Lung (tissue), 12 donors: ENCODE data around the gene MED13L. TPM values are rescaled to one million over a fixed set of nuclear protein-coding genes. Genes with fewer than 3 reads are reported as not detected.

Experiments used
- ATAC-seq: fragments of 200-7000 bp; cut with Tn5 transposase; one replicate; pipeline ENCODE4 v1.9.1; 2020; ENCODE audit warnings: moderate number of reproducible peaks; ENCODE audit not compliant: insufficient read depth, low FRiP score
- DNase-seq, 3 donors: peaks; one replicate each; pipeline ENCODE4 v3.0.0-alpha.2; 2013 to 2017
- H3K27ac ChIP-seq, 2 donors: one replicate each; pipeline ENCODE4 v1.5.1; 2013; ENCODE audit warnings: mild to moderate bottlenecking in 2 of 2, moderate library complexity in 2 of 2, control low read depth in 1 of 2, inconsistent platforms in 1 of 2, low read depth in 1 of 2, low read length in 1 of 2
- H3K27me3 ChIP-seq, 3 donors: one replicate each; pipeline ENCODE4 v1.5.1; 2013; ENCODE audit warnings: low read length in 2 of 3; ENCODE audit not compliant: control insufficient read depth in 3 of 3, insufficient read depth in 3 of 3
- H3K36me3 ChIP-seq, 4 donors: one replicate each; pipeline ENCODE4 v1.5.1; 2013; ENCODE audit warnings: low read length in 4 of 4, mild to moderate bottlenecking in 1 of 4, moderate library complexity in 1 of 4; ENCODE audit not compliant: control insufficient read depth in 4 of 4, insufficient read depth in 4 of 4
- H3K4me1 ChIP-seq, 5 donors: one replicate each; pipeline ENCODE4 v1.5.1; 2013; ENCODE audit warnings: low read length in 5 of 5, mild to moderate bottlenecking in 2 of 5, moderate library complexity in 1 of 5; ENCODE audit not compliant: control insufficient read depth in 5 of 5, insufficient read depth in 5 of 5
- H3K4me3 ChIP-seq: one replicate; pipeline ENCODE4 v1.5.1; 2013; ENCODE audit warnings: mild to moderate bottlenecking, control low read depth, moderate library complexity
- H3K9ac ChIP-seq, 2 donors: one replicate each; pipeline ENCODE4 v1.5.1; 2013; ENCODE audit warnings: low read length in 2 of 2, control low read depth in 1 of 2; ENCODE audit not compliant: insufficient read depth in 1 of 2
- H3K9me3 ChIP-seq, 4 donors: one replicate each; pipeline ENCODE4 v1.5.1; 2013; ENCODE audit warnings: low read length in 3 of 4, mild to moderate bottlenecking in 1 of 4, moderate library complexity in 1 of 4; ENCODE audit not compliant: control insufficient read depth in 4 of 4, insufficient read depth in 3 of 4
- WGBS, 2 donors: extraction: QIAGEN DNeasy Blood & Tissue Kit; methylation state at CpG; one replicate each; pipeline ENCODE4 v1.1.7; 2013; 5-methylcytosine and 5-hydroxymethylcytosine counted together
- polyA plus RNA-seq, 2 donors: library from polyadenylated mRNA; stranded (reverse); fragments of 200-250 nt; gene quantifications; one replicate each; pipeline ENCODE4 v1.2.1, GENCODE V29; 2013
- total RNA-seq, 2 donors: library from RNA; depleted of rRNA in 1 of 2; stranded (reverse); fragments of >200 nt in 1 of 2; gene quantifications; one replicate each; pipeline ENCODE4 v1.2.1, GENCODE V29; 2014 to 2021
- TF ChIP-seq, protein P1 (sequence below): IDR thresholded peaks from 2 replicates; pipeline ENCODE4 v1.5.1; 2012; ENCODE audit warnings: mild to moderate bottlenecking; ENCODE audit errors: control extremely low read depth, extremely low read depth
- donor health status: control.
- donor health status: control.
- donor health status: Bipolar disorder and iron deficiency.
- donor health status: healthy.
- donor health status: DM: yes; HTN: yes; CAD: no.

MED13L gene
- total and polyA plus RNA-seq, 4 donors = 18.2 to 329 (median 71.4) TPM

DNA sequence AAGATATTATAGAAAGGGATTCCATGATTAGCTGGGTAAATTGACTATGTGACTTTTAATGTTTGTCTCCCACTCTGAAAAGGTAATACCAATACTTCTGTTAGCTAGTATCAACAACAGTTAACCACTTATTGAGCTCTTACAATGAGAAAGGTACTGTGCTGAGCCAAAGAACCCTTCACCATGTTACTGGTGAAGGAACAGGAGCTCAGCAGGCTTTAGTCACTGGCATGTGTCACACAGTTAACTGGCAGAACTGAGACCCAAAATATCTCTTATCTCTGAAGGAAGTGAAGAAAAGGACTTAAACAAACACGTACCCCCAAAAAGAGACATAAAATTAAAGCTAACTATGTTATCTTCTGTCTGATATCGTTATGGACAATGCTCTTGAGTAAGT is 170.6 kb downstream of the MED13L start:
- ATAC-seq (no peak), DNase-seq (no peak)
- Histone ChIP-seq H3K9ac (no peak overlapping the region), H3K27me3 (no peaks in the 10 kb centered on the region), H3K9me3 (no peaks in the 10 kb centered on the region), H3K27ac (no peak overlapping the region), H3K36me3 (peaks cover 0 to 7% (median 3%) of the 10 kb centered on the region in 4 donors), H3K4me1 (peaks cover 2 to 19% (median 4%) of the 10 kb centered on the region in 5 donors), H3K4me3 (no peak overlapping the region)
- TF ChIP-seq, protein P1, sequence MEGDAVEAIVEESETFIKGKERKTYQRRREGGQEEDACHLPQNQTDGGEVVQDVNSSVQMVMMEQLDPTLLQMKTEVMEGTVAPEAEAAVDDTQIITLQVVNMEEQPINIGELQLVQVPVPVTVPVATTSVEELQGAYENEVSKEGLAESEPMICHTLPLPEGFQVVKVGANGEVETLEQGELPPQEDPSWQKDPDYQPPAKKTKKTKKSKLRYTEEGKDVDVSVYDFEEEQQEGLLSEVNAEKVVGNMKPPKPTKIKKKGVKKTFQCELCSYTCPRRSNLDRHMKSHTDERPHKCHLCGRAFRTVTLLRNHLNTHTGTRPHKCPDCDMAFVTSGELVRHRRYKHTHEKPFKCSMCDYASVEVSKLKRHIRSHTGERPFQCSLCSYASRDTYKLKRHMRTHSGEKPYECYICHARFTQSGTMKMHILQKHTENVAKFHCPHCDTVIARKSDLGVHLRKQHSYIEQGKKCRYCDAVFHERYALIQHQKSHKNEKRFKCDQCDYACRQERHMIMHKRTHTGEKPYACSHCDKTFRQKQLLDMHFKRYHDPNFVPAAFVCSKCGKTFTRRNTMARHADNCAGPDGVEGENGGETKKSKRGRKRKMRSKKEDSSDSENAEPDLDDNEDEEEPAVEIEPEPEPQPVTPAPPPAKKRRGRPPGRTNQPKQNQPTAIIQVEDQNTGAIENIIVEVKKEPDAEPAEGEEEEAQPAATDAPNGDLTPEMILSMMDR = no peak
- 57 to 73% methylated on average over 2 of the region's 2 CpGs for WGBS, 2 donors

DNA sequence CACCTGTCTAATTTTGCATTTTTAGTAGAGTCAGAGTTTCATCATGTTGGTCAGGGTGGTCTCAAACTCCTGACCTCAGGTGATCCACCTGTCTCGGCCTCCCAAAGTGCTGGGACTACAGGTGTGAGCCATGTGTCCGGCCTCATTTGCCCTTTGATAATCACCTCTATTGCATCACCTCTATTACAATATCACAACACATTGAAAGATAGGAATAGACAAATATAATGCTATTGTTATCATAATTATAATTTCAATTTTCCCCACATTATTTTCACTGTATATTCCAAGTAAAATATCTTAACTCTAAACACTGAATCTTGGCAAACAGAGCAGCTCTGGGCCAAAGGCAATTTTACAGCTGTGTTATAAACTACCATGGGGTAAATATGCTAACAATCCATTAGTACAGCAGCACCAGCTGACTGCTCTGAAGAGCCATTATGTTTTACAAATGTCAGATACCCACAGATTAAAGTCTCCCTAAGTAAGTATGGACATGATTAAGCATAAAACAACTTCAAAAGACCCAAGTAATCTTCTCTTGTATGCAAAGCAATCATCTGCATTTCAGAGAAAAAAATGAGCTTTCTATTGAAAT is 173.2 kb downstream of the MED13L start:
- no peak overlapping the region for H3K4me3 ChIP-seq
- H3K27me3 ChIP-seq = no peaks in the 10 kb centered on the region
- H3K36me3 ChIP-seq = peaks cover 0 to 7% (median 3%) of the 10 kb centered on the region in 4 donors
- 95 to 96% methylated on average over 2 of the region's 2 CpGs for WGBS, 2 donors
- H3K9me3 ChIP-seq = no peaks in the 10 kb centered on the region
- H3K27ac ChIP-seq = no peak overlapping the region
- DNase-seq (peak in 2 of 3 donors; percentile 46 to 49), ATAC-seq (no peak)
- TF ChIP-seq, protein P1 = no peak
- H3K9ac ChIP-seq = no peak overlapping the region
- peaks cover 2 to 22% (median 9%) of the 10 kb centered on the region in 5 donors for H3K4me1 ChIP-seq

DNA sequence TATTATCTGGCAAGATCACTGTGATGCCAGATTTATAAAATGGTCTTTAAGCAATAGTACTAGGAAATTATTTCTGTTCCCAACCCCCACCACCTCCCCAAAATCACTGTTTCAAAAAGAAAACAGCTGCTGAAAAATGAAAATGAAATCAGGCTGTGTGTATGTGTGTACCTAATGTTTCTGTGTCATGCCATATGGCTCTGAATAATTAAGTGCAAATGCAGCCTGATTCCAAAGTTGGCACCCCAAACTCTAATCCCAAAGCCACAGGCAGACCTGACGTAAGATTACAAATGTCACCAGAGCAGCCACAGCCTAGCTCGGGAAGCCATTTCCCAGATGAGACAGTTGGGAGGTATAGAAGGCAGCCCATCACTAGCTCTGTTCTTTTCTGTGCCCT is 175.5 kb downstream of the MED13L start:
- DNase-seq (peak in 2 of 3 donors; percentile 73), ATAC-seq (no peak)
- H3K9me3 ChIP-seq = no peaks in the 10 kb centered on the region
- H3K9ac ChIP-seq = no peak overlapping the region
- H3K4me3 ChIP-seq = no peak overlapping the region
- TF ChIP-seq, protein P1 = no peak
- peaks cover 0 to 7% (median 3%) of the 10 kb centered on the region in 4 donors for H3K36me3 ChIP-seq
- H3K27me3 ChIP-seq = no peaks in the 10 kb centered on the region
- peaks cover 2 to 22% (median 8%) of the 10 kb centered on the region in 5 donors for H3K4me1 ChIP-seq
- no peak overlapping the region for H3K27ac ChIP-seq
- WGBS, 2 donors = 72 to 82% methylated on average over 2 of the region's 2 CpGs
